Dendritic cell treated with granulocyte-macrophage colony-stimulating factor and Interleukin-4, amounts not matched to agents 40 ng/mL and 50 ng/mL, for 4 days (primary cell): ENCODE results near the gene CCDC136.

Experiments used
- H3K27ac Mint-ChIP-seq: one replicate; pipeline ENCODE4 v1.8.0; 2022; ENCODE audit warnings: mild to moderate bottlenecking, mixed read lengths
- H3K27me3 Mint-ChIP-seq: one replicate; pipeline ENCODE4 v1.8.0; 2022; ENCODE audit warnings: mild to moderate bottlenecking, mixed read lengths
- H3K36me3 Mint-ChIP-seq: one replicate; pipeline ENCODE4 v1.8.0; 2022; ENCODE audit warnings: low read depth, mixed read lengths
- H3K4me1 Mint-ChIP-seq: one replicate; pipeline ENCODE4 v1.8.0; 2022; ENCODE audit warnings: low read depth, mixed read lengths
- H3K4me3 Mint-ChIP-seq: one replicate; pipeline ENCODE4 v1.8.0; 2022; ENCODE audit warnings: mild to moderate bottlenecking, moderate library complexity, mixed read lengths
- H3K9me3 Mint-ChIP-seq: one replicate; pipeline ENCODE4 v1.8.0; 2022; ENCODE audit warnings: mixed read lengths
- intact Hi-C: fragments of 100-400 bp; cut with micrococcal nuclease; formaldehyde crosslinking; loops from one replicate; pipeline ENCODE4 v1.15.0; 2022

CCDC136 gene

DNA sequence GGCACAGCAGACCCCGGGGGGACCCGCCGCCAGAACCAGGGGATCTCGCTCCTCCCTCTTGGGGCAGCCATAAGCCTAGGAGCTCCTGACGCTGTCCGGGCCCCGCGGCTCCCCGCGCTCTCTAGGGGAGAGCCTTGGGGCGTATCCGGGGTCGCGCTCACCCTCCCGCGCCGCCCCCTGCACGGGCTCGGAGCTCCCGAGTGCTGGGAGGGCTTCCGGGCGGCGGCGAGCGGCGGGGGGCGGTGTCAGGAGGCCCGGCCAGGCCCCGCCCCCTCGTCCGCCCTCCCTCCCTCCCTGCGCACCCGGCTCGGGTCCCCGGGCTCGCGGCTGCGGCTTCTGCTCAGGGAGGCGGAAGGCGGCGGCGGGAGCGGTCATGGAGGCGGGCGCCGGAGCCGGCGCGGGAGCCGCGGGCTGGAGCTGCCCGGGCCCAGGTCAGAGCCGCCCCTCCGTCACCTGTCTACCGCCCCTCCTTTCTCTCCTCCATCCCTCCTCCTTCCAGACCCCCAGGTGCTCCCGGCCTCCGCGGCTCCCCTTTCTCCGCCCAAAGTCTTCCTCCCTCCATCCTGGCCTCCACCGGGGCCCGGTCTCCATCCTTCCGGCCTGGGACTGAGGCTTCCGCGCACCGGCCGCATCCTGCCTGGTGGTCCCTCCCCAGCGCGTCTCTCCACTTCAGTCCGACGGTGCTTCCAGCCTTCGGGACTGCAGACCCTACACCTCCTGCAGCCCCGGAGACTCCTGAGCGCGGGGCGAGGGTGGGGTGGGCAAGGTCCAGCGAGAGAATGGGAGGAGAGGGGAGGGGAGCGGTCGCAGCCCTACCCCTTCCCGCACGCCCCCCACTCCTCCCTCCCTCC, at the start of gene CCDC136:
CCDC136 (plus strand) TSS at position 848 of the 851 bp plus-strand sequence. CDS start 444 bp downstream, outside the sequence.
- H3K4me3 Mint-ChIP-seq = peak within 1 kb of the TSS; percentile 79
- H3K27ac Mint-ChIP-seq = peak within 1 kb of the TSS; percentile 33
- H3K4me1 Mint-ChIP-seq = peaks cover 19% of the 10 kb centered on the region
- no peaks in the 10 kb centered on the region for H3K36me3 Mint-ChIP-seq
- intact Hi-C loops = loop anchor here (10.0 kb wide), 1 partner anchor 73 kb away; the partner anchor contains the start of gene ATP6V1F
- H3K9me3 Mint-ChIP-seq = no peaks in the 10 kb centered on the region
- peaks cover 55% of the 10 kb centered on the region for H3K27me3 Mint-ChIP-seq

GRCh38 chr7:128742206-128742605, 49.6 kb upstream of the CCDC136 start:
- Mint-ChIP-seq H3K27ac (no peak overlapping the region), H3K27me3 (no peaks in the 10 kb centered on the region), H3K9me3 (no peaks in the 10 kb centered on the region), H3K4me3 (no peak overlapping the region), H3K4me1 (peaks cover 49% of the 10 kb centered on the region), H3K36me3 (peaks cover 26% of the 10 kb centered on the region)
- intact Hi-C loops = no loop called here

GRCh38 chr7:128743112-128743772, 48.5 kb upstream of the CCDC136 start:
- Mint-ChIP-seq H3K27me3 (no peaks in the 10 kb centered on the region), H3K27ac (peak overlapping the region; percentile 64), H3K4me1 (peaks cover 47% of the 10 kb centered on the region), H3K9me3 (no peaks in the 10 kb centered on the region), H3K4me3 (peak overlapping the region; percentile 26), H3K36me3 (peaks cover 33% of the 10 kb centered on the region)
- intact Hi-C loops = no loop called here

DNA sequence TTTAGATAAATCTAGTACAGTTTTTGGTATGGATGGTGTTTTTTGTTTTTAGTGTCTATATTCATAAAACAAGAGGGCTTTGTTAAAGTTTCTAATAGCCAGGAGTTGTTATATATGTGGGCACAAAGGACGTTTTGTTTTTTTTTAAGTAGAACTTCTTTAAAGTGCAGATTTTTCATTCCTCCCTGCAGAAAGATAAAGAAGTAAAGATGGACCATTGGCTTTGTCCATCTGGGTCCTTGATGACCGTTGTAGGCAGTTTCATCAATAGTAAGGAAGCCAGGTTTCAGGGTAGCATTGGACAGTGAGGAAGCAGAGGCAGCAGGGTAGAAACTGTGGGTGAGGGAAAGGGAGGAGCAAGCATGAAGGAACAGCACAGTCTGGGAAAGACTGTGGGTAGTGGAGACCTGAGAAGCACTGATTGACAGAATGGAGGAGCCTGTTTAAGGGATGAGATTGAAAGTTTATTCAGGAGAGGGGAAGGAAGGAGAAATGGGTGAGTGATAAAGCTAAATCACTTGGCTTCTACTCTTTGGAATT, 47.3 kb upstream of the CCDC136 start:
- Mint-ChIP-seq H3K9me3 (no peaks in the 10 kb centered on the region), H3K27me3 (no peaks in the 10 kb centered on the region), H3K36me3 (peaks cover 39% of the 10 kb centered on the region), H3K4me1 (peaks cover 40% of the 10 kb centered on the region), H3K4me3 (no peak overlapping the region), H3K27ac (no peak overlapping the region)
- intact Hi-C loops = no loop called here

DNA sequence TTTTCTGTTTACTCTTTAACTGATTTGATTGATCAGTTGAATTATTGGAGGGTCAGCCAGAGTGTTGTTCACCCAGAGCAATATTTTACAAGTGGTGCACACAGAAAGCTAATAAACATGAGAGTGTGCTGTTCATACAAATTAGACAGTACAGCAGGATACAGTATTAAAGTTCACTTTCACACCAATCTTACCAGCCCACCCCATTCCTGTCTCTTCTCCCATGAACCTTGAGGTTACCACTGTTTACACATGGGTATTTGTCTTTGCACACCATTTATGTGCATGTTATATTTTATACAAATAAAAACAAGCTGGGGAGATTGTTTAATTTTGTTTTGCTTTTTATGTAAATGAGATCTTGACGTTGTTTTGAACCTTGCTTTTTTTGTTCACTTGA, 46.1 kb upstream of the CCDC136 start:
- no peaks in the 10 kb centered on the region for H3K27me3 Mint-ChIP-seq
- H3K9me3 Mint-ChIP-seq = no peaks in the 10 kb centered on the region
- intact Hi-C loops = no loop called here
- H3K27ac Mint-ChIP-seq = no peak overlapping the region
- no peak overlapping the region for H3K4me3 Mint-ChIP-seq
- peaks cover 40% of the 10 kb centered on the region for H3K4me1 Mint-ChIP-seq
- H3K36me3 Mint-ChIP-seq = peaks cover 45% of the 10 kb centered on the region

GRCh38 chr7:128747327-128748079, 44.3 kb upstream of the CCDC136 start:
- no peaks in the 10 kb centered on the region for H3K9me3 Mint-ChIP-seq
- no peak overlapping the region for H3K4me3 Mint-ChIP-seq
- peaks cover 48% of the 10 kb centered on the region for H3K36me3 Mint-ChIP-seq
- intact Hi-C loops = no loop called here
- no peak overlapping the region for H3K27ac Mint-ChIP-seq
- H3K4me1 Mint-ChIP-seq = peaks cover 26% of the 10 kb centered on the region
- H3K27me3 Mint-ChIP-seq = no peaks in the 10 kb centered on the region

- H3K36me3 Mint-ChIP-seq = peaks cover 83% of the 10 kb centered on the region
- intact Hi-C loops = no loop called here
- no peaks in the 10 kb centered on the region for H3K9me3 Mint-ChIP-seq
- no peak overlapping the region for H3K27ac Mint-ChIP-seq
- H3K27me3 Mint-ChIP-seq = no peaks in the 10 kb centered on the region
- no peak overlapping the region for H3K4me3 Mint-ChIP-seq
- H3K4me1 Mint-ChIP-seq = peaks cover 5% of the 10 kb centered on the region
Measured at GRCh38 chr7:128752251-128752650, 39.5 kb upstream of the CCDC136 start.

GRCh38 chr7:128755075-128755818, 36.5 kb upstream of the CCDC136 start:
- Mint-ChIP-seq H3K4me3 (no peak overlapping the region), H3K27me3 (no peaks in the 10 kb centered on the region), H3K4me1 (no peaks in the 10 kb centered on the region), H3K27ac (no peak overlapping the region), H3K36me3 (peaks cover 85% of the 10 kb centered on the region), H3K9me3 (no peaks in the 10 kb centered on the region)
- intact Hi-C loops = no loop called here

DNA sequence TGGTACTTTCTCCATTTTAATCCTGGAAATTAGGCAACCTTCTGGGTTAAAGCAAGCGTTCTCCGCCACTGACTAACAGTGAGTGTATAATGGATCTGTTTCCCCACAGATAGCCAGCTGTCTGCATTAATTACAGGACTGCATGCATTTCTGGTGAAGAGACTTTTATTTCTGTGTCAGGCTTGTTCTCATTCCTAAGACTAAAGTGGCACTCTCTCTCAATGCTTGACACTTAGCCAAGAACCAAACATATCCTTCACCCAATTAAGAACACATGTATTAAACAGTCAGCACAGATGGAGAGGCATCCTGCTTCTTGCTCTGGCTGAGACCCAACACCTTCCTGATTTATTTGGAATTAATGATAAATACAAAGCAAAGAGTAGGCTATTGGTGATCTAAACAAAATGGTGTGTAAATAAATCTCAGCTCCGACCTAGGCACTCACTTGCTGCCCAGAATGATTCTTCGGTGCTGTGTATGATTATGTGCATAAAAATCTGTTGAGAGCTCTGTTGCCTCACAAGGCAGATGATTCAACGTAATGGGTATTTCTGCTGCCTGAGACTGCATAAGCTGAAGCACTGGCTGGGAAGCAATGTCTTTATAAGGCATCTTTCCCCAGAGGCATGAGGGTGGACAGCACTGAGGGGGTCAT, 35.8 kb upstream of the CCDC136 start:
- H3K4me1 Mint-ChIP-seq = no peaks in the 10 kb centered on the region
- no peak overlapping the region for H3K4me3 Mint-ChIP-seq
- no peaks in the 10 kb centered on the region for H3K9me3 Mint-ChIP-seq
- H3K27me3 Mint-ChIP-seq = no peaks in the 10 kb centered on the region
- H3K36me3 Mint-ChIP-seq = peaks cover 85% of the 10 kb centered on the region
- H3K27ac Mint-ChIP-seq = no peak overlapping the region
- intact Hi-C loops = no loop called here

DNA sequence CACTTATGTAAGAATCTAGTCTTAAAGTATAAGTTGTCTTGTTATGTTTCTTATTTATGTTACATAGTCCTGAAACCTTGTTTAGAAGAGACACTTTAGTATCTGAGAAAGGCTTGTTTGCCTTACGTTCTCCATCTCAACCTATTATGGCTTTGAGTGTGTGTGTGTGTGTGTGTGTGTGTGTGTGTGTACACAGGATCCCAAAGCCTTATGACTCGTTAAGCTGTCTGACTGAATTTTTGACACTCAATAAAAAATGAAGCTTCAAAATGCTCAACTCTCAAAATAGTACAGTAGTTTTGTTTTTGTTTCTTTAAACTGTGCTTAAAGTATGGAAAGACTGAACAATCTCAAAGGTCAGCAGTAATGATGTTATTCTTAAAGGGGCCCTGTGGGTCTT, 34.6 kb upstream of the CCDC136 start:
- H3K36me3 Mint-ChIP-seq = peaks cover 94% of the 10 kb centered on the region
- intact Hi-C loops = no loop called here
- H3K4me3 Mint-ChIP-seq = no peak overlapping the region
- no peaks in the 10 kb centered on the region for H3K4me1 Mint-ChIP-seq
- no peaks in the 10 kb centered on the region for H3K9me3 Mint-ChIP-seq
- no peak overlapping the region for H3K27ac Mint-ChIP-seq
- H3K27me3 Mint-ChIP-seq = no peaks in the 10 kb centered on the region

GRCh38 chr7:128758553-128758952, 33.2 kb upstream of the CCDC136 start:
- H3K27ac Mint-ChIP-seq = no peak overlapping the region
- H3K36me3 Mint-ChIP-seq = peaks cover 95% of the 10 kb centered on the region

DNA sequence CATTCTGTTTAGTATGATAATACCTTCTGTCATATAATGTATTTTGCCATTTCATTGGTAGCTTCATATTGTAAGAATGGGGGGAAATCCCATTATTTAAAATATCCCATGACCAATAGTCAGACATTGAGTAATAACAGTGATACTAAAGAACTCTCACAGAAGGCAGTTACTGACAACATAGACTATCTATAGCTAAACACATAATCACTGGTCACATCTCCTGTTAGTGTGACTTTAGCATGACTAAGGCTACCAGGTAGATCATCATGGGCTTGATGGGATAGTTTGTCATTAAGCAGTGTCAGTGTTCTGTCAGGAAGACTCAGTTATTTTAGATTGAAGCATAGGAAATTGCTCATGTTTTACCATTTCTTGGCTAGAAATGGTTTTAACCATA, 32.5 kb upstream of the CCDC136 start:
- no peak overlapping the region for H3K4me3 Mint-ChIP-seq
- H3K27ac Mint-ChIP-seq = no peak overlapping the region
- no peaks in the 10 kb centered on the region for H3K27me3 Mint-ChIP-seq
- no peaks in the 10 kb centered on the region for H3K9me3 Mint-ChIP-seq
- no peaks in the 10 kb centered on the region for H3K4me1 Mint-ChIP-seq
- peaks cover 95% of the 10 kb centered on the region for H3K36me3 Mint-ChIP-seq
- intact Hi-C loops = no loop called here

More at GRCh38 chr7:128758553-128758952, 33.2 kb upstream of the CCDC136 start:
- Mint-ChIP-seq H3K9me3 (no peaks in the 10 kb centered on the region), H3K4me3 (no peak overlapping the region), H3K4me1 (no peaks in the 10 kb centered on the region), H3K27me3 (no peaks in the 10 kb centered on the region)
- intact Hi-C loops = no loop called here

DNA sequence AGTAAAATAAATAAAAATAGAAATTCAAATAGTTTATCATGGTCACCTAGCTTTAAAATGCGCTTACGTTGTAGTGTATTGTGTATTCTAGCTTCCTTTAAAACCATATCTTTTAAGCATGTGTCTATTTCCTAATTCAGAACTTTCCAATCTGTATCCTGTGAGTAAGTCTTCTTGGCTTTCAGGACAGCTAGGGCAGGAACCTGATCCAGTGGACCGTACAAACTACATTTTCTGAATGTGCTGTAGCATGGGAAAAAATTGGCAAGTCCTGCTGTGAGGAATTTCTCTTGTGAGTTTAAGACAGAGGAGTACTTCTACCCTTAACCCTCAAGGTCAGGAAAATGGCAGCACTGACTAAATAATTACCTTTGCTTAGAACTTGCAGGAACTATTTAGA, 28.2 kb upstream of the CCDC136 start:
- intact Hi-C loops = no loop called here
- Mint-ChIP-seq H3K4me3 (no peak overlapping the region), H3K4me1 (no peaks in the 10 kb centered on the region), H3K36me3 (peaks cover 94% of the 10 kb centered on the region), H3K9me3 (no peaks in the 10 kb centered on the region), H3K27me3 (no peaks in the 10 kb centered on the region), H3K27ac (no peak overlapping the region)
